ENCODE results near the gene STKLD1. TPM values are rescaled to one million over a fixed set of nuclear protein-coding genes. Genes with fewer than 3 reads are reported as not detected.
"Not testable (repeated sequence)": the region's sequence is repeated elsewhere in the genome, so short reads cannot be mapped to it uniquely, and the experiment has no call there.

STKLD1 gene
- total RNA-seq, 2 experiments from 2014 or later = 0.69 to 0.90 TPM

GRCh38 chr9:133433351-133433843 lies 57.2 kb downstream of the STKLD1 start:
- DNase-seq = no peak
- Mint-ChIP-seq H3K4me1 (ENCODE audit: low read depth) (peaks cover 2% of the 10 kb centered on the region), H3K27me3 (peaks cover 6% of the 10 kb centered on the region), H3K4me3 (no peak overlapping the region), H3K9me3 (no peaks in the 10 kb centered on the region), H3K36me3 (no peaks in the 10 kb centered on the region), H3K27ac (no peak overlapping the region)
- ChIA-PET CTCF (no interaction called here), POLR2A (no interaction called here)
- intact Hi-C loops (cut with micrococcal nuclease) = no loop called here

GRCh38 chr9:133436681-133437080 lies 60.5 kb downstream of the STKLD1 start:
- H3K4me1 Mint-ChIP-seq (ENCODE audit: low read depth) = no peaks in the 10 kb centered on the region
- ChIA-PET POLR2A (no interaction called here), CTCF (no interaction called here)
- H3K4me3 Mint-ChIP-seq = no peak overlapping the region
- no peaks in the 10 kb centered on the region for H3K9me3 Mint-ChIP-seq
- H3K27me3 Mint-ChIP-seq = no peaks in the 10 kb centered on the region
- intact Hi-C loops (cut with micrococcal nuclease) = no loop called here
- no peak for DNase-seq
- H3K36me3 Mint-ChIP-seq = no peaks in the 10 kb centered on the region
- H3K27ac Mint-ChIP-seq = no peak overlapping the region

GRCh38 chr9:133437753-133438531 lies 61.8 kb downstream of the STKLD1 start:
- Mint-ChIP-seq H3K9me3 (no peaks in the 10 kb centered on the region), H3K36me3 (no peaks in the 10 kb centered on the region), H3K27ac (no peak overlapping the region), H3K4me3 (no peak overlapping the region), H3K27me3 (no peaks in the 10 kb centered on the region), H3K4me1 (ENCODE audit: low read depth) (no peaks in the 10 kb centered on the region)
- DNase-seq = no peak
- intact Hi-C loops (cut with micrococcal nuclease) = no loop called here
- CTCF ChIA-PET = no interaction called here
- POLR2A ChIA-PET = no interaction called here

DNA sequence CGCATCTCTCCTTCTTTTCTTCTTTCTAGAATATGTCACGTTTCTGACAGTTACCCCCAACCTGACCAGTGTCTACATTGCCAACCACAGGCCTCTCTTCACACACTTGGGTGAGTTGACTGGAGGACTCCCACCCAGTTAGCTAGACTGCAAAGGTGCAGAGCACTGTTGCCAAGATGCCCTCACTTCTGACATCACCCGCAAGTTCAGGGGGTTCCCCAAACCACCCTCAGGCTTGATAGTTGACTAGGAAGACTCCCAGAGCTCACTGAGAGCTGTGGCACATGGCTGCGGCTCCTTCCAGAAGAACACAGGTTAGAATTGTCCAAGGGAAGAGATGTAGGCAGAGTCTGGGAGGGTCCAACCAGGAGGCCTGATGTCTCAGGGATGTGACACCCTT lies 63.2 kb downstream of the STKLD1 start:
- ChIA-PET POLR2A (no interaction called here), CTCF (no interaction called here)
- Mint-ChIP-seq H3K4me3 (no peak overlapping the region), H3K4me1 (ENCODE audit: low read depth) (no peaks in the 10 kb centered on the region), H3K9me3 (no peaks in the 10 kb centered on the region), H3K27ac (no peak overlapping the region), H3K36me3 (no peaks in the 10 kb centered on the region), H3K27me3 (no peaks in the 10 kb centered on the region)
- no peak for DNase-seq
- intact Hi-C loops (cut with micrococcal nuclease) = no loop called here

DNA sequence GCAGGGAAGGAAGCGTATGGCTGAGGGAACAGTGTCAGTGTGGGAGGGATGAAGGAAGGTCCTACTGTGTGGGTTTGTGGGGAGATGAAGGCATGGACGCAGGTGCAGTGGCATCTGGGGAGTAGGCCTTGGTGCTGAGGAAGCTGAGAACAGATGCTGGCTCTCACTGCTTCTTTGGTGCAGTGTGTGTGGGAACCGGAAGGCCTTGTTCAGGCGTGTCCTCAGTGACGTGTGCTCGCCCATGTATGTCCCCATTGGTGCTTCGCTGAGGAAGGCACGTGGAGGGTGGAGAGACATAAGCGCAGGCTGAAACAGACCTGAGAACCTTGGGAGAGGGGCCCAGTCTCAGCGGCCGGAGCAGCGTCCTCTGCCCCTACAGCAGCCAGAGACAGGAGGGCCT lies 64.7 kb downstream of the STKLD1 start:
- H3K27me3 Mint-ChIP-seq = no peaks in the 10 kb centered on the region
- no peaks in the 10 kb centered on the region for H3K4me1 Mint-ChIP-seq (ENCODE audit: low read depth)
- DNase-seq = no peak
- CTCF ChIA-PET = no interaction called here
- H3K4me3 Mint-ChIP-seq = no peak overlapping the region
- H3K27ac Mint-ChIP-seq = no peak overlapping the region
- intact Hi-C loops (cut with micrococcal nuclease) = no loop called here
- no peaks in the 10 kb centered on the region for H3K9me3 Mint-ChIP-seq
- POLR2A ChIA-PET = no interaction called here
- H3K36me3 Mint-ChIP-seq = no peaks in the 10 kb centered on the region

DNA sequence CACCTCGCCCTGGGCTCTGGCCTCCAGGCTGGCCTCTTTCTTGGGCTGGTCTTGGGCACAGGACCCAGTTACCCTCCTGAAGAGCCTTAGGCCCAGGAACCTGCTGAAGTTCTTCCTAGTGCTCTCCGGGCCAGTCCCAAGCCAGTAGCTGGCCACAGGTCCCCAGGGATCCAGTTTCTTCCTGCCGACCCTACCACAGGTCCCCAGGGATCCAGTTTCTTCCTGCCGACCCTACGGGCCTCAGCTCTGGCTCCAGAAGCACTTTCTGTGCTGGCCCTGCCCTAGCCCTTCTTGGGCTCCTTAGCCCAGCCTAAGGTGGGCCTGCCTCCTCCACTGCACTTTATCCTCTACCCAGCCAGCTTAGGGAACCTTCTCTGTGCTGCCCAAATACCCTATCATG lies 65.4 kb downstream of the STKLD1 start:
- CTCF ChIA-PET = no interaction called here
- Mint-ChIP-seq H3K4me3 (no peak overlapping the region), H3K27me3 (no peaks in the 10 kb centered on the region), H3K36me3 (no peaks in the 10 kb centered on the region), H3K9me3 (no peaks in the 10 kb centered on the region), H3K4me1 (ENCODE audit: low read depth) (no peaks in the 10 kb centered on the region), H3K27ac (no peak overlapping the region)
- POLR2A ChIA-PET = no interaction called here
- no peak for DNase-seq
- intact Hi-C loops (cut with micrococcal nuclease) = no loop called here

DNA sequence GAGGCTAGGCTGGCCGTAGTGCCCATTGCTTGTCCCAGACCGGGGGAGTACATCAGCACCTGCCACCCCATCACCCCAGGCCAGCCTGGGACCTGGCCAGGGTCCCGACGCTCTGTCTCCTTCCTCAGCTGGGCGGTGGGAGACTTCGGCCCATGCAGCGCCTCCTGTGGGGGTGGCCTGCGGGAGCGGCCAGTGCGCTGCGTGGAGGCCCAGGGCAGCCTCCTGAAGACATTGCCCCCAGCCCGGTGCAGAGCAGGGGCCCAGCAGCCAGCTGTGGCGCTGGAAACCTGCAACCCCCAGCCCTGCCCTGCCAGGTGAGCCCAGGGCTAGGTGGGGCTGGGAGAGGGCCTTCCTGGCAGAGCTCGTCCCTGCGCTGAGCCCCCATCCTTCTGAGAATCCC lies 67.1 kb downstream of the STKLD1 start:
- H3K9me3 Mint-ChIP-seq = no peaks in the 10 kb centered on the region
- H3K4me1 Mint-ChIP-seq (ENCODE audit: low read depth) = no peaks in the 10 kb centered on the region
- no peak for DNase-seq
- no peaks in the 10 kb centered on the region for H3K36me3 Mint-ChIP-seq
- H3K27ac Mint-ChIP-seq = no peak overlapping the region
- no peak overlapping the region for H3K4me3 Mint-ChIP-seq
- H3K27me3 Mint-ChIP-seq = no peaks in the 10 kb centered on the region
- intact Hi-C loops (cut with micrococcal nuclease) = no loop called here
- POLR2A ChIA-PET = no interaction called here
- CTCF ChIA-PET = no interaction called here

- Mint-ChIP-seq H3K9me3 (no peaks in the 10 kb centered on the region), H3K4me3 (no peak overlapping the region), H3K4me1 (ENCODE audit: low read depth) (no peaks in the 10 kb centered on the region), H3K27me3 (no peaks in the 10 kb centered on the region), H3K27ac (no peak overlapping the region), H3K36me3 (no peaks in the 10 kb centered on the region)
- DNase-seq = no peak
- intact Hi-C loops (cut with micrococcal nuclease) = no loop called here
- POLR2A ChIA-PET = no interaction called here
- CTCF ChIA-PET = no interaction called here
Measured at GRCh38 chr9:133443982-133444381, 67.8 kb downstream of the STKLD1 start.

- H3K4me1 Mint-ChIP-seq (ENCODE audit: low read depth) = no peaks in the 10 kb centered on the region
- H3K36me3 Mint-ChIP-seq = no peaks in the 10 kb centered on the region
- no peak for DNase-seq
- CTCF ChIA-PET = no interaction called here
- H3K9me3 Mint-ChIP-seq = no peaks in the 10 kb centered on the region
- POLR2A ChIA-PET = no interaction called here
- intact Hi-C loops (cut with micrococcal nuclease) = no loop called here
- H3K27ac Mint-ChIP-seq = no peak overlapping the region
- no peak overlapping the region for H3K4me3 Mint-ChIP-seq
- H3K27me3 Mint-ChIP-seq = no peaks in the 10 kb centered on the region
Measured at GRCh38 chr9:133445293-133445969, 69.3 kb downstream of the STKLD1 start.

GRCh38 chr9:133448487-133448972 lies 72.4 kb downstream of the STKLD1 start:
- ChIA-PET POLR2A (no interaction called here), CTCF (no interaction called here)
- intact Hi-C loops (cut with micrococcal nuclease) = no loop called here
- H3K4me1 Mint-ChIP-seq (ENCODE audit: low read depth) = no peaks in the 10 kb centered on the region
- no peak overlapping the region for H3K4me3 Mint-ChIP-seq
- no peaks in the 10 kb centered on the region for H3K36me3 Mint-ChIP-seq
- H3K27ac Mint-ChIP-seq = no peak overlapping the region
- no peaks in the 10 kb centered on the region for H3K27me3 Mint-ChIP-seq
- DNase-seq = no peak
- H3K9me3 Mint-ChIP-seq = no peaks in the 10 kb centered on the region

GRCh38 chr9:133449760-133450159 lies 73.6 kb downstream of the STKLD1 start:
- POLR2A ChIA-PET = no interaction called here
- no peak overlapping the region for H3K27ac Mint-ChIP-seq
- intact Hi-C loops (cut with micrococcal nuclease) = no loop called here
- no peaks in the 10 kb centered on the region for H3K4me1 Mint-ChIP-seq (ENCODE audit: low read depth)
- H3K36me3 Mint-ChIP-seq = no peaks in the 10 kb centered on the region
- no peak overlapping the region for H3K4me3 Mint-ChIP-seq
- no peaks in the 10 kb centered on the region for H3K27me3 Mint-ChIP-seq
- H3K9me3 Mint-ChIP-seq = no peaks in the 10 kb centered on the region
- DNase-seq = no peak
- CTCF ChIA-PET = no interaction called here

GRCh38 chr9:133451865-133452264 lies 75.7 kb downstream of the STKLD1 start:
- H3K4me3 Mint-ChIP-seq; DNase-seq; CTCF ChIA-PET; H3K27ac Mint-ChIP-seq; H3K36me3 Mint-ChIP-seq; intact Hi-C loops (cut with micrococcal nuclease); H3K4me1 Mint-ChIP-seq (ENCODE audit: low read depth); POLR2A ChIA-PET; H3K27me3 Mint-ChIP-seq; H3K9me3 Mint-ChIP-seq: not testable (repeated sequence)

GRCh38 chr9:133452562-133452961 lies 76.4 kb downstream of the STKLD1 start:
- no peaks in the 10 kb centered on the region for H3K4me1 Mint-ChIP-seq (ENCODE audit: low read depth)
- no peaks in the 10 kb centered on the region for H3K27me3 Mint-ChIP-seq
- no peak overlapping the region for H3K27ac Mint-ChIP-seq
- intact Hi-C loops (cut with micrococcal nuclease) = no loop called here
- no peaks in the 10 kb centered on the region for H3K36me3 Mint-ChIP-seq
- H3K4me3 Mint-ChIP-seq = no peak overlapping the region
- POLR2A ChIA-PET = no interaction called here
- CTCF ChIA-PET = no interaction called here
- no peak for DNase-seq
- no peaks in the 10 kb centered on the region for H3K9me3 Mint-ChIP-seq

All from activated CD4-positive, alpha-beta memory T cell treated with anti-CD3 and anti-CD28 coated beads for 36 hours (primary cell).